SK-N-MC (cell line): ENCODE results near the gene CAND2.

Experiments
- EZH2 ChIP-seq: fragments of 200-600 bp; sonication (generic); IDR thresholded peaks from one replicate; pipeline ENCODE4 v1.6.1; 2017; ENCODE audit warnings: antibody characterized with exemption
- FOXP2 ChIP-seq: optimal IDR thresholded peaks from 2 replicates; pipeline ENCODE3; 2011; ENCODE audit warnings: mild to moderate bottlenecking, moderate library complexity; ENCODE audit not compliant: insufficient read depth; ENCODE audit errors: extremely low read length, control extremely low read depth
- POLR2AphosphoS5 ChIP-seq: IDR thresholded peaks from 2 replicates; pipeline ENCODE4 v1.6.1; 2012; ENCODE audit warnings: mild to moderate bottlenecking, low read depth, low read length, borderline replicate concordance

DNA sequence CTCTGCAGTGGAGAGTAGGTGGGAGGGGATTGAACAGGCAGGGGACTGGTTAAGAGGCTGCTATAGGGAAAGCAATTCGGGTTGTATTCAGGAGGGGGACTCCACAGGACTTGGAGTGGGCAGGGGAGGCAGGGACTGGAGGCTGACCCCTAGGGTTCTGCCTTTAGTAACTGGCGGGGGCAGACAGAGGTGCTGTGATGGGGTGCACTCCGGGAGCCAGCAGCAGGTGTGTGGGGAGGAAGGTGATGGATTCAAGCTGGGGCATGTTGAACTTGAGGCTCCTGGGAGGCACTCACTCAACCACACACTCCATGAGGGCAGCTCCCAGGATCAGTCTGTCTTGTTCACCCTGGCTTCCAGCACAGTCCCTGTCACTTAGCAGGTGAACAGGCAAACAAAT, 12.5 kb downstream of the CAND2 start:
- TF ChIP-seq POLR2AphosphoS5 (no peak), EZH2 (no peak), FOXP2 (no peak)
